GM23338 (cell line): ENCODE measurements around the gene RNF213.

Experiments used
- CREB1 ChIP-seq: fragments of 250-450 bp; sonication (Bioruptor Pico); IDR thresholded peaks from 2 replicates; pipeline ENCODE4 v1.5.0; 2020; ENCODE audit warnings: low read depth, mild to moderate bottlenecking, moderate library complexity
- EZH2 ChIP-seq: fragments of 200-600 bp; sonication (generic); IDR thresholded peaks from one replicate; pipeline ENCODE4 v1.8.0; 2017; ENCODE audit warnings: antibody characterized with exemption, mild to moderate bottlenecking, low read depth; ENCODE audit not compliant: unreplicated experiment
- EZH2phosphoT487 ChIP-seq: fragments of 200-600 bp; sonication (generic); IDR thresholded peaks from one replicate; pipeline ENCODE4 v1.8.1; 2018; ENCODE audit warnings: antibody characterized with exemption; ENCODE audit not compliant: unreplicated experiment
- POLR2AphosphoS5 ChIP-seq: IDR thresholded peaks from 2 replicates; pipeline ENCODE4 v1.6.1; 2016; ENCODE audit warnings: antibody characterized with exemption, low read depth
- STAT1 ChIP-seq: IDR thresholded peaks from one replicate; pipeline ENCODE4 v1.6.1; 2016; ENCODE audit warnings: antibody characterized with exemption; ENCODE audit not compliant: unreplicated experiment
- ZNF114 ChIP-seq: fragments of 250-450 bp; sonication (Bioruptor Pico); IDR thresholded peaks from 2 replicates; pipeline ENCODE4 v1.5.0; 2020; ENCODE audit warnings: mild to moderate bottlenecking, moderate library complexity
- TF ChIP-seq, protein P1 (sequence below), 2 experiments: fragments of 200-600 bp in 1 of 2; sonication (generic) in 1 of 2; conservative IDR thresholded peaks; 2 replicates each; pipeline versions ENCODE4 v1.5.1 to v1.6.1; 2016 to 2017; ENCODE audit warnings: antibody characterized with exemption in 2 of 2, low read depth in 2 of 2, mild to moderate bottlenecking in 2 of 2, moderate library complexity in 1 of 2
- TF ChIP-seq, protein P2 (sequence below): IDR thresholded peaks from one replicate; pipeline ENCODE4 v1.6.1; 2018; ENCODE audit warnings: antibody characterized with exemption; ENCODE audit not compliant: unreplicated experiment

DNA sequence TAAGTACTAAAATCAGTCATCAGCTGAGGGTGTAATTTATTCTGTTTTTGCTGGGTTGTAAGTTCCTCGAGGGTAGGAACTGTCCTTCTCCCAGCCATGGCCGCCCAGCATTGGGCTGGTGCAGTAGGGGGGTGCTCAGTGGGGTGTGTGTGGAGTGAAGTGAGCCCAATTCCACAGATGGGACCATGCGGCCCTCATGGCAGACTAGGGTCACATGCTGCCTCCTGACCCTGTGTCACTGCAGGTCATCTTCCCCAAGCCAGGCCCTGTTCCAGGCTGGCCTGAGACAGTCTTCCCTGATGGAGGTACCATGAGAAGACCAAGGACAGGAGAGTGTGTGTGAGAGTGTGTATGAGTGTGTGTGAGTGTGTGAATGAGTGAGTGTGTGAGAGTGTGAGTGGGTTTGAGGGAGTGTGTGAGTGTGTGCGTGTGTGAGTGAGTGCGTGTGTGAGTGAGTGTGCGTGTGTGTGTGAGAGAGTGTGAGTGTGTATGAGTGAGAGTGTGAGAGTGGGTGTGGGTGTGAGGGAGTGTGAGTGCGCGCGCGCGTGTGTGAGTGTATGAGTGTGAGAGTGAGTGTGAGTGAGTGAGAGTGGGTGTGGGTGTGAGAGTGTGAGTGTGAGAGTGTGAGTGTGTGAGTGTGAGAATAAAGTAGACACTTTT, 36.7 kb upstream of the RNF213 start:
- TF ChIP-seq POLR2AphosphoS5 = no peak
- TF ChIP-seq, protein P1, sequence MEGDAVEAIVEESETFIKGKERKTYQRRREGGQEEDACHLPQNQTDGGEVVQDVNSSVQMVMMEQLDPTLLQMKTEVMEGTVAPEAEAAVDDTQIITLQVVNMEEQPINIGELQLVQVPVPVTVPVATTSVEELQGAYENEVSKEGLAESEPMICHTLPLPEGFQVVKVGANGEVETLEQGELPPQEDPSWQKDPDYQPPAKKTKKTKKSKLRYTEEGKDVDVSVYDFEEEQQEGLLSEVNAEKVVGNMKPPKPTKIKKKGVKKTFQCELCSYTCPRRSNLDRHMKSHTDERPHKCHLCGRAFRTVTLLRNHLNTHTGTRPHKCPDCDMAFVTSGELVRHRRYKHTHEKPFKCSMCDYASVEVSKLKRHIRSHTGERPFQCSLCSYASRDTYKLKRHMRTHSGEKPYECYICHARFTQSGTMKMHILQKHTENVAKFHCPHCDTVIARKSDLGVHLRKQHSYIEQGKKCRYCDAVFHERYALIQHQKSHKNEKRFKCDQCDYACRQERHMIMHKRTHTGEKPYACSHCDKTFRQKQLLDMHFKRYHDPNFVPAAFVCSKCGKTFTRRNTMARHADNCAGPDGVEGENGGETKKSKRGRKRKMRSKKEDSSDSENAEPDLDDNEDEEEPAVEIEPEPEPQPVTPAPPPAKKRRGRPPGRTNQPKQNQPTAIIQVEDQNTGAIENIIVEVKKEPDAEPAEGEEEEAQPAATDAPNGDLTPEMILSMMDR (conservative IDR thresholded peaks at IDR 0.05; ENCODE audit: low read depth in 2 of 2) = no peak
- TF ChIP-seq EZH2phosphoT487 = no peak
- TF ChIP-seq EZH2 = no peak
- no peak for TF ChIP-seq CREB1 (CRISPR knock-in tag)
- TF ChIP-seq, protein P2, sequence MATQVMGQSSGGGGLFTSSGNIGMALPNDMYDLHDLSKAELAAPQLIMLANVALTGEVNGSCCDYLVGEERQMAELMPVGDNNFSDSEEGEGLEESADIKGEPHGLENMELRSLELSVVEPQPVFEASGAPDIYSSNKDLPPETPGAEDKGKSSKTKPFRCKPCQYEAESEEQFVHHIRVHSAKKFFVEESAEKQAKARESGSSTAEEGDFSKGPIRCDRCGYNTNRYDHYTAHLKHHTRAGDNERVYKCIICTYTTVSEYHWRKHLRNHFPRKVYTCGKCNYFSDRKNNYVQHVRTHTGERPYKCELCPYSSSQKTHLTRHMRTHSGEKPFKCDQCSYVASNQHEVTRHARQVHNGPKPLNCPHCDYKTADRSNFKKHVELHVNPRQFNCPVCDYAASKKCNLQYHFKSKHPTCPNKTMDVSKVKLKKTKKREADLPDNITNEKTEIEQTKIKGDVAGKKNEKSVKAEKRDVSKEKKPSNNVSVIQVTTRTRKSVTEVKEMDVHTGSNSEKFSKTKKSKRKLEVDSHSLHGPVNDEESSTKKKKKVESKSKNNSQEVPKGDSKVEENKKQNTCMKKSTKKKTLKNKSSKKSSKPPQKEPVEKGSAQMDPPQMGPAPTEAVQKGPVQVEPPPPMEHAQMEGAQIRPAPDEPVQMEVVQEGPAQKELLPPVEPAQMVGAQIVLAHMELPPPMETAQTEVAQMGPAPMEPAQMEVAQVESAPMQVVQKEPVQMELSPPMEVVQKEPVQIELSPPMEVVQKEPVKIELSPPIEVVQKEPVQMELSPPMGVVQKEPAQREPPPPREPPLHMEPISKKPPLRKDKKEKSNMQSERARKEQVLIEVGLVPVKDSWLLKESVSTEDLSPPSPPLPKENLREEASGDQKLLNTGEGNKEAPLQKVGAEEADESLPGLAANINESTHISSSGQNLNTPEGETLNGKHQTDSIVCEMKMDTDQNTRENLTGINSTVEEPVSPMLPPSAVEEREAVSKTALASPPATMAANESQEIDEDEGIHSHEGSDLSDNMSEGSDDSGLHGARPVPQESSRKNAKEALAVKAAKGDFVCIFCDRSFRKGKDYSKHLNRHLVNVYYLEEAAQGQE = no peak
- TF ChIP-seq ZNF114 (CRISPR knock-in tag) = no peak
- TF ChIP-seq STAT1 = no peak
